Measurements from ENCODE around the gene TAPT1. TPM values are rescaled to one million over a fixed set of nuclear protein-coding genes. Genes with fewer than 3 reads are reported as not detected.

The TAPT1 gene
- total and polyA plus RNA-seq, 2 donors (not counting 1 experiment from before 2014, with no cell fraction given), result 58.4 to 76.0 TPM

GRCh38 chr4:16238327-16238726 is 12.1 kb upstream of the TAPT1 start:
- Histone ChIP-seq H3K4me1 (ENCODE audit: control insufficient read depth in 2 of 2, insufficient read depth in 2 of 2, low read length in 2 of 2) (peaks cover 36 to 43% of the 10 kb centered on the region in 2 donors), H3K27ac (ENCODE audit: low read length in 2 of 2) (no peak overlapping the region), H4K20me1 (ENCODE audit: control insufficient read depth, insufficient read depth, low read length, poor library complexity, severe bottlenecking) (no peaks in the 10 kb centered on the region), H3K4me3 (ENCODE audit: control extremely low read depth in 1 of 5, extremely low read depth in 1 of 5, insufficient read depth in 1 of 5, low read depth in 2 of 5, low read length in 4 of 5) (no peak overlapping the region), H2AFZ (ENCODE audit: insufficient read depth, low read depth, low read length, poor library complexity, severe bottlenecking) (no peak overlapping the region), H3K79me2 (ENCODE audit: control insufficient read depth, insufficient read depth, low read length) (peaks cover 19% of the 10 kb centered on the region), H3K9ac (ENCODE audit: low read length) (no peak overlapping the region), H3K27me3 (replicated peaks in 1 of 4; ENCODE audit: control extremely low read depth in 1 of 4, control insufficient read depth in 3 of 4, insufficient read depth in 4 of 4, low read length in 3 of 4) (no peaks in the 10 kb centered on the region), H3K9me3 (ENCODE audit: control extremely low read depth in 1 of 3, control insufficient read depth in 2 of 3, insufficient read depth in 1 of 3, low read length in 2 of 3) (no peaks in the 10 kb centered on the region), H3K36me3 (replicated peaks in 1 of 2; ENCODE audit: control extremely low read depth in 1 of 2, control insufficient read depth in 1 of 2, extremely low read depth in 1 of 2, insufficient read depth in 2 of 2, low read length in 1 of 2) (peaks cover 0 to 5% of the 10 kb centered on the region in 2 experiments), H3K4me2 (replicated peaks; ENCODE audit: low read depth, low read length, poor library complexity, severe bottlenecking) (no peak overlapping the region)
- peaks cover 35% of the 10 kb centered on the region for H3K4me1 Mint-ChIP-seq
- H3K27me3 Mint-ChIP-seq, result no peaks in the 10 kb centered on the region
- H3K9me3 Mint-ChIP-seq (ENCODE audit: insufficient read depth), result no peaks in the 10 kb centered on the region
- DNase-seq (no peak), ATAC-seq (ENCODE audit: low read depth) (no peak)
- no peak overlapping the region for H3K27ac Mint-ChIP-seq
- intact Hi-C loops (cut with micrococcal nuclease), result no loop called here
- ChIA-PET POLR2A (no interaction called here), CTCF (interaction anchor here (0.8 kb wide), 1 partner anchor 27 kb away, joined by 4 read pairs; no protein-coding TSS in a partner anchor)
- TF ChIP-seq CTCF (IDR thresholded peaks at IDR 0.05) (no peak), EZH2 (IDR thresholded peaks at IDR 0.05; ENCODE audit: borderline replicate concordance, insufficient read depth, low read depth, low read length, poor library complexity, severe bottlenecking) (no peak)
- H3K4me3 Mint-ChIP-seq, result no peak overlapping the region
- 92% methylated on average over 2 of the region's 3 CpGs for WGBS (ENCODE audit: insufficient coverage)

GRCh38 chr4:16237715-16238114 is 11.4 kb upstream of the TAPT1 start:
- H3K4me3 ChIP-seq (ENCODE audit: control extremely low read depth in 1 of 5, extremely low read depth in 1 of 5, insufficient read depth in 1 of 5, low read depth in 2 of 5, low read length in 4 of 5), result no peak overlapping the region
- no peaks in the 10 kb centered on the region for H3K27me3 Mint-ChIP-seq
- intact Hi-C loops (cut with micrococcal nuclease), result no loop called here
- H3K79me2 ChIP-seq (ENCODE audit: control insufficient read depth, insufficient read depth, low read length), result peaks cover 19% of the 10 kb centered on the region
- H4K20me1 ChIP-seq (ENCODE audit: control insufficient read depth, insufficient read depth, low read length, poor library complexity, severe bottlenecking), result no peaks in the 10 kb centered on the region
- ATAC-seq (ENCODE audit: low read depth), result no peak
- DNase-seq, result no peak
- no peaks in the 10 kb centered on the region for H3K9me3 ChIP-seq (ENCODE audit: control extremely low read depth in 1 of 3, control insufficient read depth in 2 of 3, insufficient read depth in 1 of 3, low read length in 2 of 3)
- H3K9ac ChIP-seq (ENCODE audit: low read length), result no peak overlapping the region
- H3K27ac Mint-ChIP-seq, result no peak overlapping the region
- H3K4me1 Mint-ChIP-seq, result peaks cover 38% of the 10 kb centered on the region
- no peak overlapping the region for H3K27ac ChIP-seq (ENCODE audit: low read length in 2 of 2)
- TF ChIP-seq EZH2 (IDR thresholded peaks at IDR 0.05; ENCODE audit: borderline replicate concordance, insufficient read depth, low read depth, low read length, poor library complexity, severe bottlenecking), result no peak
- TF ChIP-seq CTCF (IDR thresholded peaks at IDR 0.05), result no peak
- H3K27me3 ChIP-seq (replicated peaks in 1 of 4; ENCODE audit: control extremely low read depth in 1 of 4, control insufficient read depth in 3 of 4, insufficient read depth in 4 of 4, low read length in 3 of 4), result no peaks in the 10 kb centered on the region
- 53% methylated on average over 6 of the region's 7 CpGs for WGBS (ENCODE audit: insufficient coverage)
- no peak overlapping the region for H2AFZ ChIP-seq (ENCODE audit: insufficient read depth, low read depth, low read length, poor library complexity, severe bottlenecking)
- H3K4me3 Mint-ChIP-seq, result no peak overlapping the region
- no peak overlapping the region for H3K4me2 ChIP-seq (replicated peaks; ENCODE audit: low read depth, low read length, poor library complexity, severe bottlenecking)
- H3K9me3 Mint-ChIP-seq (ENCODE audit: insufficient read depth), result no peaks in the 10 kb centered on the region
- CTCF ChIA-PET, result no interaction called here
- no peaks in the 10 kb centered on the region for H3K36me3 ChIP-seq (replicated peaks in 1 of 2; ENCODE audit: control extremely low read depth in 1 of 2, control insufficient read depth in 1 of 2, extremely low read depth in 1 of 2, insufficient read depth in 2 of 2, low read length in 1 of 2)
- H3K4me1 ChIP-seq (ENCODE audit: control insufficient read depth in 2 of 2, insufficient read depth in 2 of 2, low read length in 2 of 2), result peaks cover 40 to 45% of the 10 kb centered on the region in 2 donors
- POLR2A ChIA-PET, result no interaction called here

Measured in B cell (primary cell).